GM18505 (cell line): ENCODE results near the gene PMM1.
"Not testable (repeated sequence)": the region's sequence is repeated elsewhere in the genome, so short reads cannot be mapped to it uniquely, and the experiment has no call there.

Experiments
- ATAC-seq: cut with Tn5 transposase; IDR thresholded peaks from one replicate; pipeline ENCODE4 v1.9.1; 2021; ENCODE audit not compliant: unreplicated experiment
- POLR2A ChIP-seq: IDR thresholded peaks from 4 replicates; pipeline ENCODE4 v1.6.1; 2011; ENCODE audit warnings: borderline replicate concordance; ENCODE audit not compliant: insufficient read depth, insufficient read length; ENCODE audit errors: extremely low read depth

Gene PMM1

GRCh38 chr22:41589391-41590241 lies at the start of gene PMM1:
Gene PMM1, minus strand, starts transcription at chr22:41589840. Its CDS starts 35 bp downstream, at chr22:41589805.
- ATAC-seq, result peak; percentile 91
- peak; percentile 81 for TF ChIP-seq POLR2A

GRCh38 chr22:41638748-41639147 lies 49.1 kb upstream of the PMM1 start:
- ATAC-seq, result no peak
- TF ChIP-seq POLR2A, result no peak

GRCh38 chr22:41638124-41638523 lies 48.5 kb upstream of the PMM1 start:
- TF ChIP-seq POLR2A, result no peak
- no peak for ATAC-seq

- not testable (repeated sequence) for ATAC-seq
These were observed 48.0 kb upstream of the PMM1 start for GRCh38 chr22:41637623-41638022.

- no peak for TF ChIP-seq POLR2A
- no peak for ATAC-seq
These were observed 46.8 kb upstream of the PMM1 start for GRCh38 chr22:41636467-41636866.

- not testable (repeated sequence) for ATAC-seq
These were observed 45.0 kb upstream of the PMM1 start for GRCh38 chr22:41634610-41635009.

GRCh38 chr22:41631615-41632014 lies 42.0 kb upstream of the PMM1 start:
- not testable (repeated sequence) for ATAC-seq

- not testable (repeated sequence) for ATAC-seq
These were observed 41.5 kb upstream of the PMM1 start for GRCh38 chr22:41631115-41631514.

GRCh38 chr22:41625577-41625976 lies 35.9 kb upstream of the PMM1 start:
- no peak for ATAC-seq

GRCh38 chr22:41621911-41622179 lies 32.2 kb upstream of the PMM1 start:
- TF ChIP-seq POLR2A, result no peak
- ATAC-seq, result no peak

More at GRCh38 chr22:41625577-41625976, 35.9 kb upstream of the PMM1 start:
- TF ChIP-seq POLR2A, result no peak

GRCh38 chr22:41621099-41621910 lies 31.7 kb upstream of the PMM1 start, which contains the start of gene XRCC6:
Gene XRCC6, plus strand, starts transcription at chr22:41621295. Its CDS starts 710 bp downstream, at chr22:41622005.
- ATAC-seq, result peak; percentile 72
- peak; percentile 86 for TF ChIP-seq POLR2A

GRCh38 chr22:41620589-41621098 lies 31.0 kb upstream of the PMM1 start, which contains the start of gene DESI1:
Gene DESI1, minus strand, starts transcription at chr22:41621043. Its CDS starts 204 bp downstream, at chr22:41620839.
- peak; percentile 21 for ATAC-seq
- peak; percentile 96 for TF ChIP-seq POLR2A

- peak; percentile 11 for ATAC-seq
- TF ChIP-seq POLR2A, result no peak
These were observed 30.4 kb upstream of the PMM1 start for GRCh38 chr22:41619979-41620588.

GRCh38 chr22:41613456-41613855 lies 23.8 kb upstream of the PMM1 start:
- TF ChIP-seq POLR2A, result no peak
- no peak for ATAC-seq
